ENCODE results near the gene SLC66A1. TPM values are rescaled to one million over a fixed set of nuclear protein-coding genes. Genes with fewer than 3 reads are reported as not detected.

SLC66A1 gene
- total RNA-seq, 2 donors from 2014 or later = 6.7 to 7.2 TPM

- H3K27ac Mint-ChIP-seq = peak overlapping the region; percentile 35 to 36
- H3K9me3 Mint-ChIP-seq = no peaks in the 10 kb centered on the region
Observed at GRCh38 chr1:19372602-19373001, 60.5 kb downstream of the SLC66A1 start.

DNA sequence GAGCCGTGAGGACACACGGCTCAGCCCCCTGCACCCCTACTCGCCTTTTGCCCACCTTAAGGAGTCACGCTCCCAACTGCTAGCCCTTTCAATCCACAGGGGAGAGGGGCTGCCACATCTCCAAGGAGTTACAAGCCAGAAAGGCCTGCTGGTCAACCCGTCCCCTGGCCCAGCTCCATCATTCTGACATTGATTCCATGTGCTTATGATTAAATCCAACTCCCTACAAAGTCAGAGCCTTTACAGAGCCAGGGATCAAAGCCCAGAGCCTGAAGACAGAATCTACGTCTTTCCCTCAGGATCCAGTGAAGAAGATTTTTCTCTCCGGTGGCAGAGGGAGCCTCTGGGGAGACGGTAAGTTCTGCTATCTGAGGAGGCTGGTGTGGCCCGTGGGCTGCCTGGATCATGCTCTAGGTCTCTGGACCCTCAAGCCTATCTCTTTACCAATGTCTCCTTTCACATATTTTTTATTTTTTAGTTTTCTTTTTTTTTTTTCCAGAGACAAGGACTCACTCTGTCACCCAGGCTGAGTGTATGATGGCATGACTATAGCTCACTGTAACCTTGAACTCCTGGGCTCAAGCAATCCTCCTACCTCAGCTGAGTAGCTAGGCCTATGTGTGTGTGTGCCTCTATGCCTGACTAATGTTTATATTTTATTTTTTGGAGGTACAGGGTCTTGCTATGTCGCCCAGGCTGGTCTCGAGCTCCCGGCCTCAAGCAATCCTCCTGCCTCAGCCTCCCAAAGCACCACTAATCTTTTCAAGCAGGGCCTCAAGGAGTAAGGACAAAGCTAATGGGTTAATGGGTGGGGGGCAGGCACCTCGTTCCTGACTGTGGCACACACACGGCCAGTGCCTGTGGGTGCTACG lies 61.3 kb downstream of the SLC66A1 start:
- Mint-ChIP-seq H3K36me3 (peaks cover 11 to 18% of the 10 kb centered on the region in 2 donors), H3K27ac (peak overlapping the region; percentile 57 to 68), H3K9me3 (no peaks in the 10 kb centered on the region)
- ATAC-seq (no peak), DNase-seq (ENCODE audit: low spot score in 2 of 2) (no peak)

More at GRCh38 chr1:19372602-19373001, 60.5 kb downstream of the SLC66A1 start:
- peaks cover 4 to 9% of the 10 kb centered on the region in 2 donors for H3K36me3 Mint-ChIP-seq
- DNase-seq (ENCODE audit: low spot score in 2 of 2) (no peak), ATAC-seq (no peak)

- ATAC-seq = no peak
- H3K9me3 Mint-ChIP-seq = no peaks in the 10 kb centered on the region
- peak overlapping the region; percentile 67 to 68 for H3K27ac Mint-ChIP-seq
- no peak for DNase-seq (ENCODE audit: low spot score in 2 of 2)
- H3K36me3 Mint-ChIP-seq = peaks cover 11 to 19% of the 10 kb centered on the region in 2 donors
Observed at GRCh38 chr1:19374083-19374801, 62.1 kb downstream of the SLC66A1 start.

- peaks cover 11 to 19% of the 10 kb centered on the region in 2 donors for H3K36me3 Mint-ChIP-seq
- DNase-seq (ENCODE audit: low spot score in 2 of 2) = no peak
- peak overlapping the region in 1 of 2 donors; percentile 67 for H3K27ac Mint-ChIP-seq
- no peaks in the 10 kb centered on the region for H3K9me3 Mint-ChIP-seq
- no peak for ATAC-seq
Observed at GRCh38 chr1:19374926-19375325, 62.8 kb downstream of the SLC66A1 start.

DNA sequence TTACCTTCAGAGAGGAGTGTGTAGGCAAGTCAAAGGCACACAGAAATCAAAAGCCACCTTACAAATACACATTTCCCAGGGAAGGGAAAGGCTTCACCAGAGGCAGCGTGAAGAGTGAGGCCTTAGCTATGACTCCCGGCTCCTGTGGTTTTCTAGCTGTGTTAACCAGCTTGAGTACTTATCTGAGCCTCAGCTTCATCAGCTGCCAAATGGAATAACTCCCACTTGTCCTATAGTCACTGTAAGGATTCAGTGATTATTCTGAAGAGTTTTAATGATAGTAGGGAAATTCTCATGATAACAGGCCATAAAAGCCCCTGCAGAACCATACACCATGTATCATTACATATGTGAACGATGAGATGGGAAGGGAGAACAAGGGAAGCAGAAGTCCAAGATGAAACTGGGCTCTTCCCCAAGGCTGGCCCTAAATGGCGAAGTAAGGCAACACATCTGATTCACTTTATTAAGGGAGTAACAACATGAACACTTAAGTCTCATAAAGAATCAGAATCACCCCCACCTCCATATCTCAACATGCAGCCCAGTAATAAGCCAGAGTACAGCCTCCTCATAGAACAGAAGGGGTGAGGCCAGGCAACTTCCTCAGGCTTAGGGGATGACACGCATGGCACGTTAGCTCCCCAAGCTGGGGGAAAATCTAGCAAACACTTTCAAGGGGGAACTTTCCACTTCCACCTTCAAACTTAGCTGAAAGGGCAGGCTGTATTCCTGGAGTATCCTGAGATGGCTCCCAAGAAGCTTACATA lies 63.7 kb downstream of the SLC66A1 start:
- ATAC-seq (no peak), DNase-seq (ENCODE audit: low spot score in 2 of 2) (no peak)
- Mint-ChIP-seq H3K27ac (peak overlapping the region in 1 of 2 donors; percentile 63), H3K9me3 (no peaks in the 10 kb centered on the region), H3K36me3 (peaks cover 11 to 19% of the 10 kb centered on the region in 2 donors)

- H3K27ac Mint-ChIP-seq = peak overlapping the region; percentile 60 to 63
- peaks cover 11 to 19% of the 10 kb centered on the region in 2 donors for H3K36me3 Mint-ChIP-seq
- ATAC-seq (no peak), DNase-seq (ENCODE audit: low spot score in 2 of 2) (no peak)
- no peaks in the 10 kb centered on the region for H3K9me3 Mint-ChIP-seq
Observed at GRCh38 chr1:19376428-19377372, 64.6 kb downstream of the SLC66A1 start.

- ATAC-seq (peak; percentile 81 to 86), DNase-seq (ENCODE audit: low spot score in 2 of 2) (no peak)
- Mint-ChIP-seq H3K9me3 (no peaks in the 10 kb centered on the region), H3K27ac (peak overlapping the region; percentile 75 to 85), H3K36me3 (peaks cover 11 to 19% of the 10 kb centered on the region in 2 donors)
Observed at GRCh38 chr1:19377812-19378718, 65.9 kb downstream of the SLC66A1 start.

Other genes with a start within 250 kb of the SLC66A1 start
- 100 to 1,000 TPM; 156 to 199 TPM for gene UBR4, start 102.1 kb upstream of the SLC66A1 start, total RNA-seq
- gene EMC1, start 60.8 kb upstream of the SLC66A1 start, total RNA-seq = 10 to 100 TPM; 42.2 to 44.4 TPM
- 10 to 100 TPM; 60.4 to 83.6 TPM for gene MRTO4, start 60.5 kb upstream of the SLC66A1 start, total RNA-seq
- gene AKR7A3, start 23.6 kb upstream of the SLC66A1 start, total RNA-seq = under 1 TPM; 0.68 to 0.93 TPM
- gene AKR7A2, start 182 bp upstream of the SLC66A1 start, total RNA-seq = 10 to 100 TPM; 42.9 to 50.2 TPM
- gene CAPZB, start 173.2 kb downstream of the SLC66A1 start, total RNA-seq = 100 to 1,000 TPM; 404 to 419 TPM